Colonic mucosa (tissue), 4 donors: ENCODE results near the gene TAF12. TPM values are rescaled to one million over a fixed set of nuclear protein-coding genes. Genes with fewer than 3 reads are reported as not detected.

ENCODE experiments used
- DNase-seq: peaks from one replicate; pipeline ENCODE4 v3.0.0-alpha.2; 2020
- H3K27ac ChIP-seq: fragments of 200-600 bp; one replicate; pipeline ENCODE4 v1.8.0; 2021
- H3K27me3 ChIP-seq: fragments of 200-600 bp; one replicate; pipeline ENCODE4 v1.8.0; 2021
- H3K36me3 ChIP-seq: fragments of 200-600 bp; one replicate; pipeline ENCODE4 v1.8.0; 2021
- H3K4me1 ChIP-seq: fragments of 200-600 bp; one replicate; pipeline ENCODE4 v1.8.0; 2021; ENCODE audit warnings: mild to moderate bottlenecking
- H3K4me3 ChIP-seq: fragments of 200-600 bp; one replicate; pipeline ENCODE4 v1.8.0; 2021
- H3K9ac ChIP-seq, 2 donors: one replicate each; pipeline ENCODE4 v1.7.0; 2013; ENCODE audit warnings: control low read depth in 2 of 2, low read depth in 2 of 2, low read length in 2 of 2
- H3K9me3 ChIP-seq: fragments of 200-600 bp; one replicate; pipeline ENCODE4 v1.8.0; 2021
- intact Hi-C: fragments of 100-400 bp; cut with DNase I; formaldehyde crosslinking; loops from one replicate; pipeline ENCODE4 v1.14.1; 2022
- total RNA-seq, 2 donors: library from RNA; stranded (reverse); fragmentation: NEBNext Ultra II Directional in 1 of 2; extraction: Animal tissue kit (Norgen Biotek cat#: 25700) in 1 of 2; gene quantifications; one replicate each; pipeline ENCODE4 v1.2.1, GENCODE V29; 2021
- TF ChIP-seq, protein P1 (sequence below): fragments of 200-600 bp; IDR thresholded peaks from one replicate; pipeline ENCODE4 v1.8.0; 2022; ENCODE audit warnings: antibody characterized with exemption, mild to moderate bottlenecking
- donor health status: healthy.
- donor health status: DM: no; HTN: no; CAD: no.
- donor health status: DM: no; HTN: no; CAD: no.

TAF12 gene
- total RNA-seq, 2 donors from 2014 or later, result 14.5 to 16.9 TPM

GRCh38 chr1:28671254-28671780 is 28.4 kb upstream of the TAF12 start:
- Histone ChIP-seq H3K9ac (no peak overlapping the region), H3K9me3 (no peaks in the 10 kb centered on the region), H3K27me3 (no peaks in the 10 kb centered on the region), H3K4me3 (no peak overlapping the region), H3K27ac (no peak overlapping the region), H3K36me3 (no peaks in the 10 kb centered on the region), H3K4me1 (no peaks in the 10 kb centered on the region)
- TF ChIP-seq, protein P1, sequence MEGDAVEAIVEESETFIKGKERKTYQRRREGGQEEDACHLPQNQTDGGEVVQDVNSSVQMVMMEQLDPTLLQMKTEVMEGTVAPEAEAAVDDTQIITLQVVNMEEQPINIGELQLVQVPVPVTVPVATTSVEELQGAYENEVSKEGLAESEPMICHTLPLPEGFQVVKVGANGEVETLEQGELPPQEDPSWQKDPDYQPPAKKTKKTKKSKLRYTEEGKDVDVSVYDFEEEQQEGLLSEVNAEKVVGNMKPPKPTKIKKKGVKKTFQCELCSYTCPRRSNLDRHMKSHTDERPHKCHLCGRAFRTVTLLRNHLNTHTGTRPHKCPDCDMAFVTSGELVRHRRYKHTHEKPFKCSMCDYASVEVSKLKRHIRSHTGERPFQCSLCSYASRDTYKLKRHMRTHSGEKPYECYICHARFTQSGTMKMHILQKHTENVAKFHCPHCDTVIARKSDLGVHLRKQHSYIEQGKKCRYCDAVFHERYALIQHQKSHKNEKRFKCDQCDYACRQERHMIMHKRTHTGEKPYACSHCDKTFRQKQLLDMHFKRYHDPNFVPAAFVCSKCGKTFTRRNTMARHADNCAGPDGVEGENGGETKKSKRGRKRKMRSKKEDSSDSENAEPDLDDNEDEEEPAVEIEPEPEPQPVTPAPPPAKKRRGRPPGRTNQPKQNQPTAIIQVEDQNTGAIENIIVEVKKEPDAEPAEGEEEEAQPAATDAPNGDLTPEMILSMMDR, result no peak
- intact Hi-C loops, result no loop called here
- DNase-seq, result no peak

DNA sequence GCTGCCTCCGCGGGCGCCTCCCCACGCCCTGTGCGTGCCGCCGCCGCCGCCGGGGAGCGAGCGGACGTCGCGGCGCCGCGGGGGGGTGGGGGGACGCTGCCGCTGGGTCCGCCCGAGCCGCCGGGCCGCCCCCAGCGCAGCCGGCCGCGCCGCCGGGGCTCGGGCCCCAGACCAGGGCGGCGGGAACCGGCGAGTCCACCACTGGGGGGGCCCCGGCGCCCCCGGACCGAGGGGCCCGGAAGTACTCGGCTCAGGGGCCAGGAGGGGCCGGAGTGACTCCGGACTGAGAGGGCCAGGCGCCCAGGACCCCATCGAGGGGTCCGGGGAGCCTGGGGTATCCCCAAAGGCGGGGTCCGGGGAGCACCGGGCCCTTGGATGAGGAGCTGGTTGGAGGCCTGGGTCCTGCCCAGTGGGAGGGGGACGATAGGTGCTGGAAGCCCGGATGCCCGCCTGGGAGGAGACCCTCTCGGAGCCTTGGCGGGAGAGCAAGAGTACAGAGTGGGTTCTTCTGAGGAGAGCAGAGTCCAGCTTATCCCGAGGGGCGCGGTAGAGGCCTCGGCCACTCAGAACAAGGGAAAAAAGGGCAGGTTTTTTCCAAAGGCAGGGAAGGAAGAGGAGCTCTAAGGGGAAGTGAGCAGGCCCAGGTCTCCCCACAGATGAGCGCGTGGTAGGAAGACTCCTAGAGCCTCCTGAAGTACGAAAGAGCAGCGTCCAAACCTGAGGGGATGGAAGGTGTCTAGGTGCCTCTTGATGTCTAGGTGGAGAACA is 26.3 kb upstream of the TAF12 start:
- peak overlapping the region; percentile 99 for H3K27ac ChIP-seq
- TF ChIP-seq, protein P1, result no peak
- H3K9me3 ChIP-seq, result no peaks in the 10 kb centered on the region
- no peaks in the 10 kb centered on the region for H3K4me1 ChIP-seq
- peak overlapping the region; percentile 82 to 84 for H3K9ac ChIP-seq
- H3K27me3 ChIP-seq, result no peaks in the 10 kb centered on the region
- H3K36me3 ChIP-seq, result no peaks in the 10 kb centered on the region
- H3K4me3 ChIP-seq, result peak overlapping the region; percentile 96
- DNase-seq, result peak; percentile 45
- intact Hi-C loops, result no loop called here

DNA sequence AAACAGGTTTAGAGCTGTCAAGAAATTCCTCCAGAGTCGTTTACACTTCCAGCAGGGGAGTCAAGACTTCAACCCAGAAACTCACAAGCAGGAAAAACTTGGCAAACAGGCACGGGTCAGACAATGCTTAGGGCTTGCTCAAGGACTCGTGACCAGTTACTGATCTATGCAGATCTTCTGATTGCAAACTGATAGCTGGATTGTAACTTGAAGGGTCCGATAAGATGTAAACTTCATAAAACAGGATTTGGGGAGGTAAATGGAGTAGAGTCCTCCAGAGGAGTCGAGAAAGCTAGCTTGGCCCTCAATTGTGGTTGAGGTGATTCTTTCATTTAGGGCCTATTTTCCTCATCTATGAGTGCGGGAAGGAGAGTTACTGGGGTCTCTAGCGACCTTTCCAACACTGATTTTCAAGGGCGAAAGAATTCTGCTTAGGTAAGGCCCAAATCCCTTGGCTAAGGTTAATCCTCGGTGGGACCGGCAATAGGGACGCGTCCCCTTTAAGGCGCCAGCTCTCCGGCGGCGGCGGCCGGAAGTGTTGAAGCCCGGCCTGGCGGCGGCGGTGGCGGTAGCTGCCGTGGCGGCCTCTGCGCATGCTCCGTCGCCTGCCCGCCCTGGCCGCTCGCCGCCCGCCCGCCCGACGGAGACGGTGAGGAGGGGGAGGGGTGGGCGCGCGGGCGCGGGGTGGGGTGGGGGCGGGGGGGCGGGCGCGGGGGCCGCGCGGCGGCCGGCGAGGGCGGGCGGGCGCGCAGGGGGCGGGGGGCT is 25.5 kb upstream of the TAF12 start, which contains the start of gene GMEB1:
GMEB1 (plus strand) TSS at position 594 of the 765 bp plus-strand sequence. CDS start 14,829 bp downstream, outside the sequence.
- peak within 1 kb of the TSS; percentile 82 to 92 for H3K9ac ChIP-seq
- no peaks in the 10 kb centered on the region for H3K4me1 ChIP-seq
- no peaks in the 10 kb centered on the region for H3K9me3 ChIP-seq
- intact Hi-C loops, result no loop called here
- TF ChIP-seq, protein P1, result no peak
- peak within 1 kb of the TSS; percentile 99 for H3K27ac ChIP-seq
- no peaks in the 10 kb centered on the region for H3K27me3 ChIP-seq
- peak; percentile 87 for DNase-seq
- no peaks in the 10 kb centered on the region for H3K36me3 ChIP-seq
- H3K4me3 ChIP-seq, result peak within 1 kb of the TSS; percentile 96

DNA sequence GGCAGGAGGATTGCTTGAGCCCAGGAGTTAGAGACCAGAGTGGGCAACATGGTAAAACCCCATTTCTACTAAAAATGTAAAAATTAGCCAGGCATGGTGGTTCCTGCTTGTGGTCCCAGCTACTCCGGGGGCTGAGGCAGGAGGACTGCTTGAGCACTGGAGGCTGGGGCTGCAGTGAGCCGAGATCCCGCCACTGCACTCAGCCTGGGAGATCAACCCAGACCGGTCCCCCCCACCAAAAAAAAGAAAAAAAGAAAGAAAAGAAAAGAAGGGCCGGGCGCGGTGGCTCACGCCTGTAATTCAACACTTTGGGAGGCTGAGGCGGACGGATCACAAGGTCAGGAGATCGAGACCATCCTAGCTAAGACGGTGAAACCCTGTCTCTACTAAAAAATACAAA is 23.9 kb upstream of the TAF12 start:
- no peaks in the 10 kb centered on the region for H3K9me3 ChIP-seq
- intact Hi-C loops, result no loop called here
- DNase-seq, result no peak
- no peaks in the 10 kb centered on the region for H3K27me3 ChIP-seq
- H3K9ac ChIP-seq, result no peak overlapping the region
- no peaks in the 10 kb centered on the region for H3K4me1 ChIP-seq
- TF ChIP-seq, protein P1, result no peak
- no peak overlapping the region for H3K4me3 ChIP-seq
- no peak overlapping the region for H3K27ac ChIP-seq
- H3K36me3 ChIP-seq, result no peaks in the 10 kb centered on the region

- no peaks in the 10 kb centered on the region for H3K36me3 ChIP-seq
- TF ChIP-seq, protein P1, result no peak
These were observed 21.1 kb upstream of the TAF12 start for GRCh38 chr1:28663871-28664470.

More at GRCh38 chr1:28663871-28664470, 21.1 kb upstream of the TAF12 start:
- Histone ChIP-seq H3K27me3 (no peaks in the 10 kb centered on the region), H3K9ac (no peak overlapping the region), H3K9me3 (no peaks in the 10 kb centered on the region), H3K4me1 (no peaks in the 10 kb centered on the region), H3K27ac (no peak overlapping the region), H3K4me3 (no peak overlapping the region)
- no peak for DNase-seq
- intact Hi-C loops, result no loop called here
